GM23338 (cell line): Measurements from ENCODE around the gene MARCHF3. TPM values are rescaled to one million over a fixed set of nuclear protein-coding genes. Genes with fewer than 3 reads are reported as not detected.

Experiments used
- ATAC-seq: fragments of 200-7000 bp; cut with Tn5 transposase; 3 replicates; pipeline ENCODE4 v1.9.1; 2020
- DNase-seq: peaks from one replicate; pipeline ENCODE4 v3.0.0-alpha.2; 2015; ENCODE audit warnings: low spot score
- H2AFZ ChIP-seq: fragments of 200-600 bp; sonication (generic); 2 replicates; pipeline ENCODE4 v1.8.0; 2016; ENCODE audit warnings: antibody characterized with exemption, mild to moderate bottlenecking, moderate library complexity
- H3F3A ChIP-seq: fragments of 200-600 bp; sonication (generic); replicated peaks from 2 replicates; pipeline ENCODE4 v1.8.0; 2017; ENCODE audit warnings: antibody characterized with exemption, mixed run types, low read depth
- H3K27ac ChIP-seq: fragments of 200-600 bp; sonication (generic); 2 replicates; pipeline ENCODE4 v1.6.1; 2016; ENCODE audit warnings: low read depth
- H3K27me3 ChIP-seq: fragments of 200-600 bp; sonication (generic); 2 replicates; pipeline ENCODE4 v1.8.0; 2016; ENCODE audit warnings: mild to moderate bottlenecking, mixed run types, moderate library complexity; ENCODE audit not compliant: insufficient read depth
- H3K36me3 ChIP-seq: fragments of 200-600 bp; sonication (generic); 2 replicates; pipeline ENCODE4 v1.8.0; 2016; ENCODE audit warnings: mild to moderate bottlenecking; ENCODE audit not compliant: insufficient read depth
- H3K4me1 ChIP-seq: fragments of 200-600 bp; sonication (generic); 2 replicates; pipeline ENCODE4 v1.8.0; 2016; ENCODE audit warnings: mild to moderate bottlenecking, moderate library complexity; ENCODE audit not compliant: insufficient read depth
- H3K4me2 ChIP-seq: fragments of 200-600 bp; sonication (generic); 2 replicates; pipeline ENCODE4 v1.7.1; 2017; ENCODE audit warnings: mixed run types
- H3K4me3 ChIP-seq: fragments of 200-600 bp; sonication (generic); 2 replicates; pipeline ENCODE4 v1.6.1; 2016; ENCODE audit warnings: mixed run types
- H3K79me2 ChIP-seq: fragments of 200-600 bp; sonication (generic); replicated peaks from 2 replicates; pipeline ENCODE4 v1.8.0; 2017; ENCODE audit warnings: mild to moderate bottlenecking; ENCODE audit not compliant: insufficient read depth
- H3K9me2 ChIP-seq: fragments of 200-600 bp; sonication (generic); 2 replicates; pipeline ENCODE4 v1.8.0; 2017; ENCODE audit not compliant: insufficient read depth
- H4K20me1 ChIP-seq: fragments of 200-600 bp; sonication (generic); replicated peaks from 2 replicates; pipeline ENCODE4 v1.8.0; 2017; ENCODE audit warnings: mild to moderate bottlenecking; ENCODE audit not compliant: insufficient read depth
- H3K27ac Mint-ChIP-seq: 2 replicates; pipeline ENCODE4 v1.8.0; 2020; ENCODE audit warnings: inconsistent platforms, mild to moderate bottlenecking, moderate library complexity, mixed read lengths
- H3K27me3 Mint-ChIP-seq: 3 replicates; pipeline ENCODE4 v1.8.0; 2022; ENCODE audit warnings: low read depth, mild to moderate bottlenecking, moderate library complexity, mixed read lengths, inconsistent platforms; ENCODE audit not compliant: insufficient read depth, poor library complexity
- H3K36me3 Mint-ChIP-seq: 3 replicates; pipeline ENCODE4 v1.8.0; 2021; ENCODE audit warnings: low read depth, mild to moderate bottlenecking, inconsistent platforms, moderate library complexity, mixed read lengths
- H3K4me1 Mint-ChIP-seq: 3 replicates; pipeline ENCODE4 v1.8.0; 2020; ENCODE audit warnings: mild to moderate bottlenecking, inconsistent platforms, mixed read lengths
- H3K4me3 Mint-ChIP-seq: 3 replicates; pipeline ENCODE4 v1.8.0; 2021; ENCODE audit warnings: moderate library complexity, mild to moderate bottlenecking, inconsistent platforms, mixed read lengths
- H3K9me3 Mint-ChIP-seq: 3 replicates; pipeline ENCODE4 v1.8.0; 2020; ENCODE audit warnings: moderate library complexity, mild to moderate bottlenecking, inconsistent platforms, mixed read lengths
- CREB1 ChIP-seq: fragments of 250-450 bp; sonication (Bioruptor Pico); IDR thresholded peaks from 2 replicates; pipeline ENCODE4 v1.5.0; 2020; ENCODE audit warnings: low read depth, mild to moderate bottlenecking, moderate library complexity
- EZH2 ChIP-seq: fragments of 200-600 bp; sonication (generic); IDR thresholded peaks from one replicate; pipeline ENCODE4 v1.8.0; 2017; ENCODE audit warnings: antibody characterized with exemption, mild to moderate bottlenecking, low read depth; ENCODE audit not compliant: unreplicated experiment
- EZH2phosphoT487 ChIP-seq: fragments of 200-600 bp; sonication (generic); IDR thresholded peaks from one replicate; pipeline ENCODE4 v1.8.1; 2018; ENCODE audit warnings: antibody characterized with exemption; ENCODE audit not compliant: unreplicated experiment
- NANOG ChIP-seq: IDR thresholded peaks from 2 replicates; pipeline ENCODE4 v1.6.1; 2016; ENCODE audit warnings: antibody characterized with exemption, borderline replicate concordance
- STAT1 ChIP-seq: IDR thresholded peaks from one replicate; pipeline ENCODE4 v1.6.1; 2016; ENCODE audit warnings: antibody characterized with exemption; ENCODE audit not compliant: unreplicated experiment
- ZNF114 ChIP-seq: fragments of 250-450 bp; sonication (Bioruptor Pico); IDR thresholded peaks from 2 replicates; pipeline ENCODE4 v1.5.0; 2020; ENCODE audit warnings: mild to moderate bottlenecking, moderate library complexity
- ZNF331 ChIP-seq: fragments of 250-450 bp; sonication (Bioruptor Pico); IDR thresholded peaks from 2 replicates; pipeline ENCODE4 v1.5.0; 2020; ENCODE audit warnings: low read depth, mild to moderate bottlenecking, moderate library complexity
- polyA plus RNA-seq: library from polyadenylated mRNA; unstranded; fragments of >200 nt; fragmentation: Nextera tagmentation; extraction: Ambion mirVana; gene quantifications from 2 replicates; pipeline ENCODE4 v1.2.1, GENCODE V29; 2016
- total RNA-seq: library from RNA; depleted of rRNA; stranded (reverse); fragments of >200 nt; shearing (Covaris generic); gene quantifications from 2 replicates; pipeline ENCODE4 v1.2.3, GENCODE V29; 2014
- TF ChIP-seq, protein P1 (sequence below): fragments of 250-450 bp; sonication (Bioruptor Pico); IDR thresholded peaks from 2 replicates; pipeline ENCODE4 v1.5.0; 2020; ENCODE audit warnings: mild to moderate bottlenecking, moderate library complexity
- TF ChIP-seq, protein P2 (sequence below): IDR thresholded peaks from 2 replicates; pipeline ENCODE4 v1.6.1; 2016; ENCODE audit warnings: antibody characterized with exemption
- TF ChIP-seq, protein P3 (sequence below), 2 experiments: fragments of 200-600 bp in 1 of 2; sonication (generic) in 1 of 2; conservative IDR thresholded peaks; 2 replicates each; pipeline versions ENCODE4 v1.5.1 to v1.6.1; 2016 to 2017; ENCODE audit warnings: antibody characterized with exemption in 2 of 2, low read depth in 2 of 2, mild to moderate bottlenecking in 2 of 2, moderate library complexity in 1 of 2

The MARCHF3 gene
- total and polyA plus RNA-seq, 2 experiments from 2014 or later = 7.0 to 12.7 TPM

- Mint-ChIP-seq H3K27me3 (peaks cover 17% of the 10 kb centered on the region), H3K27ac (peak overlapping the region; percentile 85)
These were observed 182.5 kb downstream of the MARCHF3 start for GRCh38 chr5:126847826-126848251.

DNA sequence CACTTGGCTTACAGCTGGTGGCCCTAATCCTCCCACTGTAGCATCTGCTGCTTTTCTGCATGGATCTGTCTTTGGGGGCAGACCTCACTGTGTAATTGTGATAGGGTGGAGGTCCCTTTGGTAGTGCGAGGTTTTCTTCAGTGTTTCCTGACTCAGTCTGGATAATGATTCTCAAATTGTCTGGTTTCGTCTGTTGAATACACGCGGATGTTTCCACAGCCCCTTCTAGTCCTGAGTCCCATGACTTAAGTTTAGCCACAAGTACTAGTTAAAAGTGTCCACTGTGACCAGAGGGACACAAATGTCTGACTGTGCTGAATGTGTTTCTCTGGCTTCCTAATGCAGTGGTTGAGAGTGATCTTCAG is 182.9 kb downstream of the MARCHF3 start:
- no peaks in the 10 kb centered on the region for H3K9me2 ChIP-seq
- H3K4me3 ChIP-seq = 0 out of 2 replicates have a peak overlapping the region, but pooled peaks have one; percentile 80
- Mint-ChIP-seq H3K27me3 (peaks cover 17% of the 10 kb centered on the region), H3K4me3 (no peak overlapping the region), H3K36me3 (peaks cover 10% of the 10 kb centered on the region; the same call in 2 of the 3 replicates), H3K4me1 (peaks cover 83% of the 10 kb centered on the region), H3K9me3 (no peaks in the 10 kb centered on the region; the same call in 2 of the 3 replicates), H3K27ac (peak overlapping the region; percentile 85)
- peaks cover 55% of the 10 kb centered on the region for H3K4me1 ChIP-seq
- no peaks in the 10 kb centered on the region for H3K36me3 ChIP-seq
- ATAC-seq (no peak), DNase-seq (no peak)
- TF ChIP-seq STAT1 (no peak), CREB1 (CRISPR knock-in tag) (no peak), ZNF331 (CRISPR knock-in tag) (no peak), NANOG (no peak)
- TF ChIP-seq, protein P1, sequence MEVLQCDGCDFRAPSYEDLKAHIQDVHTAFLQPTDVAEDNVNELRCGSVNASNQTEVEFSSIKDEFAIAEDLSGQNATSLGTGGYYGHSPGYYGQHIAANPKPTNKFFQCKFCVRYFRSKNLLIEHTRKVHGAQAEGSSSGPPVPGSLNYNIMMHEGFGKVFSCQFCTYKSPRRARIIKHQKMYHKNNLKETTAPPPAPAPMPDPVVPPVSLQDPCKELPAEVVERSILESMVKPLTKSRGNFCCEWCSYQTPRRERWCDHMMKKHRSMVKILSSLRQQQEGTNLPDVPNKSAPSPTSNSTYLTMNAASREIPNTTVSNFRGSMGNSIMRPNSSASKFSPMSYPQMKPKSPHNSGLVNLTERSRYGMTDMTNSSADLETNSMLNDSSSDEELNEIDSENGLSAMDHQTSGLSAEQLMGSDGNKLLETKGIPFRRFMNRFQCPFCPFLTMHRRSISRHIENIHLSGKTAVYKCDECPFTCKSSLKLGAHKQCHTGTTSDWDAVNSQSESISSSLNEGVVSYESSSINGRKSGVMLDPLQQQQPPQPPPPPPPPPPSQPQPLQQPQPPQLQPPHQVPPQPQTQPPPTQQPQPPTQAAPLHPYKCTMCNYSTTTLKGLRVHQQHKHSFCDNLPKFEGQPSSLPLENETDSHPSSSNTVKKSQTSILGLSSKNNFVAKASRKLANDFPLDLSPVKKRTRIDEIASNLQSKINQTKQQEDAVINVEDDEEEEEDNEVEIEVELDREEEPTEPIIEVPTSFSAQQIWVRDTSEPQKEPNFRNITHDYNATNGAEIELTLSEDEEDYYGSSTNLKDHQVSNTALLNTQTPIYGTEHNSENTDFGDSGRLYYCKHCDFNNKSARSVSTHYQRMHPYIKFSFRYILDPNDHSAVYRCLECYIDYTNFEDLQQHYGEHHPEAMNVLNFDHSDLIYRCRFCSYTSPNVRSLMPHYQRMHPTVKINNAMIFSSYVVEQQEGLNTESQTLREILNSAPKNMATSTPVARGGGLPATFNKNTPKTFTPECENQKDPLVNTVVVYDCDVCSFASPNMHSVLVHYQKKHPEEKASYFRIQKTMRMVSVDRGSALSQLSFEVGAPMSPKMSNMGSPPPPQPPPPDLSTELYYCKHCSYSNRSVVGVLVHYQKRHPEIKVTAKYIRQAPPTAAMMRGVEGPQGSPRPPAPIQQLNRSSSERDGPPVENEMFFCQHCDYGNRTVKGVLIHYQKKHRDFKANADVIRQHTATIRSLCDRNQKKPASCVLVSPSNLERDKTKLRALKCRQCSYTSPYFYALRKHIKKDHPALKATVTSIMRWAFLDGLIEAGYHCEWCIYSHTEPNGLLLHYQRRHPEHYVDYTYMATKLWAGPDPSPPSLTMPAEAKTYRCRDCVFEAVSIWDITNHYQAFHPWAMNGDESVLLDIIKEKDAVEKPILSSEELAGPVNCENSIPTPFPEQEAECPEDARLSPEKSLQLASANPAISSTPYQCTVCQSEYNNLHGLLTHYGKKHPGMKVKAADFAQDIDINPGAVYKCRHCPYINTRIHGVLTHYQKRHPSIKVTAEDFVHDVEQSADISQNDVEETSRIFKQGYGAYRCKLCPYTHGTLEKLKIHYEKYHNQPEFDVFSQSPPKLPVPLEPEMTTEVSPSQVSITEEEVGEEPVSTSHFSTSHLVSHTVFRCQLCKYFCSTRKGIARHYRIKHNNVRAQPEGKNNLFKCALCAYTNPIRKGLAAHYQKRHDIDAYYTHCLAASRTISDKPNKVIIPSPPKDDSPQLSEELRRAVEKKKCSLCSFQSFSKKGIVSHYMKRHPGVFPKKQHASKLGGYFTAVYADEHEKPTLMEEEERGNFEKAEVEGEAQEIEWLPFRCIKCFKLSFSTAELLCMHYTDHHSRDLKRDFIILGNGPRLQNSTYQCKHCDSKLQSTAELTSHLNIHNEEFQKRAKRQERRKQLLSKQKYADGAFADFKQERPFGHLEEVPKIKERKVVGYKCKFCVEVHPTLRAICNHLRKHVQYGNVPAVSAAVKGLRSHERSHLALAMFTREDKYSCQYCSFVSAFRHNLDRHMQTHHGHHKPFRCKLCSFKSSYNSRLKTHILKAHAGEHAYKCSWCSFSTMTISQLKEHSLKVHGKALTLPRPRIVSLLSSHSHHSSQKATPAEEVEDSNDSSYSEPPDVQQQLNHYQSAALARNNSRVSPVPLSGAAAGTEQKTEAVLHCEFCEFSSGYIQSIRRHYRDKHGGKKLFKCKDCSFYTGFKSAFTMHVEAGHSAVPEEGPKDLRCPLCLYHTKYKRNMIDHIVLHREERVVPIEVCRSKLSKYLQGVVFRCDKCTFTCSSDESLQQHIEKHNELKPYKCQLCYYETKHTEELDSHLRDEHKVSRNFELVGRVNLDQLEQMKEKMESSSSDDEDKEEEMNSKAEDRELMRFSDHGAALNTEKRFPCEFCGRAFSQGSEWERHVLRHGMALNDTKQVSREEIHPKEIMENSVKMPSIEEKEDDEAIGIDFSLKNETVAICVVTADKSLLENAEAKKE (CRISPR knock-in tag) = no peak
- TF ChIP-seq, protein P2, sequence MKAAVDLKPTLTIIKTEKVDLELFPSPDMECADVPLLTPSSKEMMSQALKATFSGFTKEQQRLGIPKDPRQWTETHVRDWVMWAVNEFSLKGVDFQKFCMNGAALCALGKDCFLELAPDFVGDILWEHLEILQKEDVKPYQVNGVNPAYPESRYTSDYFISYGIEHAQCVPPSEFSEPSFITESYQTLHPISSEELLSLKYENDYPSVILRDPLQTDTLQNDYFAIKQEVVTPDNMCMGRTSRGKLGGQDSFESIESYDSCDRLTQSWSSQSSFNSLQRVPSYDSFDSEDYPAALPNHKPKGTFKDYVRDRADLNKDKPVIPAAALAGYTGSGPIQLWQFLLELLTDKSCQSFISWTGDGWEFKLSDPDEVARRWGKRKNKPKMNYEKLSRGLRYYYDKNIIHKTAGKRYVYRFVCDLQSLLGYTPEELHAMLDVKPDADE = no peak
- H3F3A ChIP-seq = peaks cover 5% of the 10 kb centered on the region; the same call in 1 of the 2 replicates
- peak overlapping the region; percentile 70; the same call in 1 of the 2 replicates for H3K27ac ChIP-seq
- H4K20me1 ChIP-seq = no peaks in the 10 kb centered on the region
- peaks cover 34% of the 10 kb centered on the region for H3K79me2 ChIP-seq
- H2AFZ ChIP-seq = no peak overlapping the region
- H3K27me3 ChIP-seq = no peaks in the 10 kb centered on the region
- H3K4me2 ChIP-seq = peak overlapping the region; percentile 63

More at GRCh38 chr5:126847826-126848251, 182.5 kb downstream of the MARCHF3 start:
- Mint-ChIP-seq H3K4me3 (no peak overlapping the region), H3K4me1 (peaks cover 86% of the 10 kb centered on the region), H3K9me3 (no peaks in the 10 kb centered on the region; the same call in 2 of the 3 replicates), H3K36me3 (peaks cover 10% of the 10 kb centered on the region; the same call in 2 of the 3 replicates)
- peak overlapping the region; percentile 63; the same call in 1 of the 2 replicates for H3K4me2 ChIP-seq
- ATAC-seq (peak; percentile 26), DNase-seq (no peak)
- H3K79me2 ChIP-seq = peaks cover 30% of the 10 kb centered on the region
- no peaks in the 10 kb centered on the region for H3K27me3 ChIP-seq
- H2AFZ ChIP-seq = no peak overlapping the region
- H3F3A ChIP-seq = peaks cover 9% of the 10 kb centered on the region; the same call in 1 of the 2 replicates
- peaks cover 57% of the 10 kb centered on the region for H3K4me1 ChIP-seq
- peak overlapping the region; percentile 70; the same call in 1 of the 2 replicates for H3K27ac ChIP-seq
- no peaks in the 10 kb centered on the region for H4K20me1 ChIP-seq
- no peak for TF ChIP-seq ZNF114
- no peak for TF ChIP-seq STAT1
- no peak for TF ChIP-seq NANOG
- no peak for TF ChIP-seq EZH2
- TF ChIP-seq CREB1 (CRISPR knock-in tag) = no peak
- TF ChIP-seq, protein P3, sequence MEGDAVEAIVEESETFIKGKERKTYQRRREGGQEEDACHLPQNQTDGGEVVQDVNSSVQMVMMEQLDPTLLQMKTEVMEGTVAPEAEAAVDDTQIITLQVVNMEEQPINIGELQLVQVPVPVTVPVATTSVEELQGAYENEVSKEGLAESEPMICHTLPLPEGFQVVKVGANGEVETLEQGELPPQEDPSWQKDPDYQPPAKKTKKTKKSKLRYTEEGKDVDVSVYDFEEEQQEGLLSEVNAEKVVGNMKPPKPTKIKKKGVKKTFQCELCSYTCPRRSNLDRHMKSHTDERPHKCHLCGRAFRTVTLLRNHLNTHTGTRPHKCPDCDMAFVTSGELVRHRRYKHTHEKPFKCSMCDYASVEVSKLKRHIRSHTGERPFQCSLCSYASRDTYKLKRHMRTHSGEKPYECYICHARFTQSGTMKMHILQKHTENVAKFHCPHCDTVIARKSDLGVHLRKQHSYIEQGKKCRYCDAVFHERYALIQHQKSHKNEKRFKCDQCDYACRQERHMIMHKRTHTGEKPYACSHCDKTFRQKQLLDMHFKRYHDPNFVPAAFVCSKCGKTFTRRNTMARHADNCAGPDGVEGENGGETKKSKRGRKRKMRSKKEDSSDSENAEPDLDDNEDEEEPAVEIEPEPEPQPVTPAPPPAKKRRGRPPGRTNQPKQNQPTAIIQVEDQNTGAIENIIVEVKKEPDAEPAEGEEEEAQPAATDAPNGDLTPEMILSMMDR (conservative IDR thresholded peaks at IDR 0.05; ENCODE audit: low read depth in 2 of 2) = no peak
- no peak for TF ChIP-seq EZH2phosphoT487
- H3K9me2 ChIP-seq = no peaks in the 10 kb centered on the region
- H3K36me3 ChIP-seq = no peaks in the 10 kb centered on the region
- H3K4me3 ChIP-seq = no peak overlapping the region
